Astrocyte (in vitro differentiated cells and primary cell): ENCODE data around the gene MUC3A. TPM values are rescaled to one million over a fixed set of nuclear protein-coding genes. Genes with fewer than 3 reads are reported as not detected.

Experiments used
- DNase-seq: peaks from one replicate; pipeline ENCODE4 v3.0.0-alpha.2; 2010; ENCODE audit warnings: low read depth
- FAIRE-seq: peaks from 2 replicates; lab custom pipeline; 2011; peaks lifted over from hg19 to GRCh38; lab: Jason Lieb, UNC
- H2AFZ ChIP-seq: 2 replicates; pipeline ENCODE4 v1.6.0; 2012; ENCODE audit warnings: low read depth, low read length, inconsistent platforms
- H3K27ac ChIP-seq: 2 replicates; pipeline ENCODE4 v1.5.1; 2011; ENCODE audit warnings: low read depth, low read length, inconsistent platforms
- H3K27me3 ChIP-seq: 2 replicates; pipeline ENCODE4 v1.6.0; 2011; ENCODE audit warnings: low read length, inconsistent platforms; ENCODE audit not compliant: insufficient read depth
- H3K36me3 ChIP-seq: 2 replicates; pipeline ENCODE4 v1.5.1; 2011; ENCODE audit warnings: low read length, inconsistent platforms; ENCODE audit not compliant: insufficient read depth
- H3K4me1 ChIP-seq: 2 replicates; pipeline ENCODE4 v1.5.1; 2011; ENCODE audit warnings: low read length, inconsistent platforms; ENCODE audit not compliant: insufficient read depth
- H3K4me2 ChIP-seq: 2 replicates; pipeline ENCODE4 v1.6.0; 2012; ENCODE audit warnings: low read length, inconsistent platforms
- H3K4me3 ChIP-seq: 2 replicates; pipeline ENCODE4 v1.5.1; 2011; ENCODE audit warnings: low read depth, mild to moderate bottlenecking, low read length, inconsistent platforms; ENCODE audit not compliant: insufficient read depth
- H3K79me2 ChIP-seq: 2 replicates; pipeline ENCODE4 v1.6.0; 2012; ENCODE audit warnings: mild to moderate bottlenecking, low read length, inconsistent platforms; ENCODE audit not compliant: insufficient read depth
- H3K9ac ChIP-seq: 2 replicates; pipeline ENCODE4 v1.6.0; 2012; ENCODE audit warnings: mild to moderate bottlenecking, low read length, inconsistent platforms
- H3K9me3 ChIP-seq: 2 replicates; pipeline ENCODE4 v1.5.1; 2012; ENCODE audit warnings: low read depth, mild to moderate bottlenecking, low read length, inconsistent platforms; ENCODE audit not compliant: insufficient read depth
- H4K20me1 ChIP-seq: 2 replicates; pipeline ENCODE4 v1.6.0; 2012; ENCODE audit warnings: low read length, inconsistent platforms; ENCODE audit not compliant: insufficient read depth
- H3K27ac Mint-ChIP-seq: one replicate; pipeline ENCODE4 v1.8.0; 2021; ENCODE audit warnings: mild to moderate bottlenecking, mixed read lengths; ENCODE audit not compliant: unreplicated experiment
- H3K27me3 Mint-ChIP-seq: one replicate; pipeline ENCODE4 v1.8.0; 2021; ENCODE audit warnings: low read depth, mixed read lengths; ENCODE audit not compliant: unreplicated experiment
- H3K36me3 Mint-ChIP-seq: one replicate; pipeline ENCODE4 v1.8.0; 2021; ENCODE audit warnings: low read depth, mixed read lengths; ENCODE audit not compliant: unreplicated experiment
- H3K4me1 Mint-ChIP-seq: one replicate; pipeline ENCODE4 v1.8.0; 2021; ENCODE audit warnings: low read depth, mixed read lengths; ENCODE audit not compliant: unreplicated experiment
- H3K4me3 Mint-ChIP-seq: one replicate; pipeline ENCODE4 v1.8.0; 2021; ENCODE audit warnings: mild to moderate bottlenecking, moderate library complexity, mixed read lengths; ENCODE audit not compliant: unreplicated experiment
- H3K9me3 Mint-ChIP-seq: one replicate; pipeline ENCODE4 v1.8.0; 2021; ENCODE audit warnings: mild to moderate bottlenecking, mixed read lengths; ENCODE audit not compliant: unreplicated experiment
- EZH2 ChIP-seq: IDR thresholded peaks from 2 replicates; pipeline ENCODE4 v1.6.1; 2012; ENCODE audit warnings: mild to moderate bottlenecking, low read length, inconsistent platforms; ENCODE audit not compliant: insufficient read depth
- total RNA-seq: library from RNA; stranded (reverse); gene quantifications from 2 replicates; pipeline ENCODE4 v1.2.1, GENCODE V29; 2021
- TF ChIP-seq, protein P1 (sequence below): IDR thresholded peaks from 2 replicates; pipeline ENCODE4 v1.5.1; 2011; ENCODE audit warnings: low read depth, mild to moderate bottlenecking, inconsistent platforms, low read length, moderate library complexity; ENCODE audit not compliant: insufficient read depth

MUC3A gene
- total RNA-seq, 1 donor from 2014 or later: 0.61 TPM

DNA sequence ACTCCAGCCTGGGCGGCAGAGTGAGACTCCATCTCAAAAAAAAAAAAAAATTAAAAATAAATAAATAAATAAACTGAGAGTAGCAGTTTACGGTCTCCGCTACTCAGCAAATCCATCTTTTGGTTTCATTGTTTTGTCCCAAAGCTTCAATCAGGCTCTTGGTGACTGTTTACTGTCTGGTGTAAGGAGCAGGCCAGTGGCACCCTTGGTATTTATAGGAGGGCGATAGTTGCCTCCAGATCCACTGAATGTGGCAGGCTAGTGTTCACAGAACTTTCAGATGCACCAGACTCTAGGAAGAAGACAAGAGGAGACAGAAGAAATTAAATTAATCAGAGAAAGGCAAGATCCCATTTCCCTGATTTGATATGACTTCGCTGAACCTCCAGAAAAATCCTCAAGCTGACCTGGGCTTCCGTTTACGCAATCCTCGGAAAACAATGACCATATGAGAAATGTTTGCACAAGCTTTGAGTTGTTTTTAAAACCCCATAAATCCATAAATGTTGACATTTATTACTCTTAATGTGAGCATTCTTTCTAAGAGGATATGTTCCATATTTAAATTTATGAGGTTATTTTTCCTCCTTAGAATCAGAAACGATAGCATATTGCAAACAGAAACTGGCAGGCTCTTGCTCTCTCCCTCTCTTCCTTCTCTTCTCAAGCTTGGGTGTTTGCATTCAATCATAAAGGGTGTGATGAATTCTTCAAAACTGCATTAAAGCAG lies 7.1 kb upstream of the MUC3A start:
- no peak for DNase-seq
- H3K27me3 Mint-ChIP-seq: peaks cover 6% of the 10 kb centered on the region
- Histone ChIP-seq H3K27me3 (peaks cover 7% of the 10 kb centered on the region), H3K9ac (no peak overlapping the region), H3K4me2 (no peak overlapping the region), H3K27ac (no peak overlapping the region), H4K20me1 (no peaks in the 10 kb centered on the region), H3K36me3 (no peaks in the 10 kb centered on the region), H2AFZ (no peak overlapping the region), H3K4me3 (no peak overlapping the region), H3K4me1 (no peaks in the 10 kb centered on the region), H3K79me2 (no peaks in the 10 kb centered on the region), H3K9me3 (no peaks in the 10 kb centered on the region)
- H3K36me3 Mint-ChIP-seq: no peaks in the 10 kb centered on the region
- no peak for TF ChIP-seq EZH2
- H3K9me3 Mint-ChIP-seq: peaks cover 6% of the 10 kb centered on the region
- no peaks in the 10 kb centered on the region for H3K4me1 Mint-ChIP-seq
- H3K4me3 Mint-ChIP-seq: no peak overlapping the region
- no peak for FAIRE-seq
- H3K27ac Mint-ChIP-seq: no peak overlapping the region

DNA sequence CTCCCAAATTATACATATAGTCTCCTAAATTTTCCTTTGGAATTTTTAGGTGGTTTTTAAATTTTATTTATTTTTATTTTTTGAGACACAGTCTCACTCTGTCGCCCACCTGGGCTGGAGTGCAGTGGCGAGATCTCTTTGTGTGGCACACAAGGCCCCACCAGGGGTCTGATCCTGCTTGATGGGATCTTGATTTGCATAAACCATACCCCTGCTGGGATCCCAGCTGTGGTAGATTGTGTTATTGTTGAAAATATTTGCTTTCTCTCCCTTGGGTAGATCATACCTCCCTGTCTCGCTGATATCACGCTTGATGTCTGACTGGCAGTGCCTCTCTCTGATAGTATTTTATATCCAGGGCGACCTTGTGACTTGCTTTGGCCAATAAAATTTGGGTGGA lies 5.6 kb upstream of the MUC3A start:
- Histone ChIP-seq H3K9ac (no peak overlapping the region), H3K4me1 (no peaks in the 10 kb centered on the region), H3K36me3 (no peaks in the 10 kb centered on the region), H3K9me3 (no peaks in the 10 kb centered on the region), H3K27ac (no peak overlapping the region), H3K27me3 (peaks cover 8% of the 10 kb centered on the region), H3K4me2 (no peak overlapping the region), H4K20me1 (no peaks in the 10 kb centered on the region), H3K79me2 (no peaks in the 10 kb centered on the region), H3K4me3 (no peak overlapping the region), H2AFZ (no peak overlapping the region)
- FAIRE-seq (no peak), DNase-seq (no peak)
- Mint-ChIP-seq H3K9me3 (peaks cover 6% of the 10 kb centered on the region), H3K4me1 (no peaks in the 10 kb centered on the region), H3K27me3 (peaks cover 6% of the 10 kb centered on the region), H3K4me3 (no peak overlapping the region), H3K36me3 (no peaks in the 10 kb centered on the region), H3K27ac (no peak overlapping the region)
- TF ChIP-seq, protein P1, sequence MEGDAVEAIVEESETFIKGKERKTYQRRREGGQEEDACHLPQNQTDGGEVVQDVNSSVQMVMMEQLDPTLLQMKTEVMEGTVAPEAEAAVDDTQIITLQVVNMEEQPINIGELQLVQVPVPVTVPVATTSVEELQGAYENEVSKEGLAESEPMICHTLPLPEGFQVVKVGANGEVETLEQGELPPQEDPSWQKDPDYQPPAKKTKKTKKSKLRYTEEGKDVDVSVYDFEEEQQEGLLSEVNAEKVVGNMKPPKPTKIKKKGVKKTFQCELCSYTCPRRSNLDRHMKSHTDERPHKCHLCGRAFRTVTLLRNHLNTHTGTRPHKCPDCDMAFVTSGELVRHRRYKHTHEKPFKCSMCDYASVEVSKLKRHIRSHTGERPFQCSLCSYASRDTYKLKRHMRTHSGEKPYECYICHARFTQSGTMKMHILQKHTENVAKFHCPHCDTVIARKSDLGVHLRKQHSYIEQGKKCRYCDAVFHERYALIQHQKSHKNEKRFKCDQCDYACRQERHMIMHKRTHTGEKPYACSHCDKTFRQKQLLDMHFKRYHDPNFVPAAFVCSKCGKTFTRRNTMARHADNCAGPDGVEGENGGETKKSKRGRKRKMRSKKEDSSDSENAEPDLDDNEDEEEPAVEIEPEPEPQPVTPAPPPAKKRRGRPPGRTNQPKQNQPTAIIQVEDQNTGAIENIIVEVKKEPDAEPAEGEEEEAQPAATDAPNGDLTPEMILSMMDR: no peak
- no peak for TF ChIP-seq EZH2

DNA sequence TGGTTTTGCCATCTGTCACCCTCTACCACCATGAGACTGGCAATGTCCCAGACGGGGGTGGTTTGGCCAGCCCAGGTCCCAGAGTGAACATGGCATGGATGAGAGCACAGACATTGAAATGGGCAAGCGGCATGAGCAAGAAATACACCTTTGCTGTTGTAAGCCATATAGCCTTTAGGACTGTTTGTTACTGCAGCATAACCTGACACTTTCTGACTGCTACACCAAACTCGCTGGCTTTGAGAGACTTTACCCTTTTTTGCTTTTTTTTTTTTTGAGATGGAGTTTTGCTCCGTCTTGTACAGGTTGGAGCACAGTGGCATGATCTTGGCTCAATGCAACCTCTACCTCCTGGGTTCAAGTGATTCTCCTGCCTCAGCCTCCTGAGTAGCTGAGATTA lies 5.2 kb upstream of the MUC3A start:
- Mint-ChIP-seq H3K36me3 (no peaks in the 10 kb centered on the region), H3K4me3 (no peak overlapping the region)

More for the DNA sequence above, 5.2 kb upstream of the MUC3A start:
- H3K36me3 ChIP-seq: no peaks in the 10 kb centered on the region
- no peak overlapping the region for H3K4me2 ChIP-seq
- no peak overlapping the region for H3K27ac Mint-ChIP-seq
- no peak overlapping the region for H3K9ac ChIP-seq
- H3K9me3 Mint-ChIP-seq: peaks cover 5% of the 10 kb centered on the region
- H3K9me3 ChIP-seq: no peaks in the 10 kb centered on the region
- H4K20me1 ChIP-seq: no peaks in the 10 kb centered on the region
- H3K27me3 Mint-ChIP-seq: peaks cover 8% of the 10 kb centered on the region
- H3K4me1 Mint-ChIP-seq: no peaks in the 10 kb centered on the region
- no peak overlapping the region for H3K4me3 ChIP-seq
- no peaks in the 10 kb centered on the region for H3K4me1 ChIP-seq
- H2AFZ ChIP-seq: no peak overlapping the region
- no peaks in the 10 kb centered on the region for H3K79me2 ChIP-seq
- TF ChIP-seq, protein P1: no peak
- TF ChIP-seq EZH2: no peak
- DNase-seq: no peak
- FAIRE-seq: no peak
- H3K27me3 ChIP-seq: peaks cover 11% of the 10 kb centered on the region
- no peak overlapping the region for H3K27ac ChIP-seq
